ENCODE measurements around the gene ZNF525.
A peak's percentile ranks its signal among the peaks of the same experiment; 100 is the strongest.
"Not testable (repeated sequence)": the region's sequence is repeated elsewhere in the genome, so short reads cannot be mapped to it uniquely, and the experiment has no call there.

ZNF525 gene

GRCh38 chr19:53395840-53396524 lies 30.5 kb downstream of the ZNF525 start:
- DNase-seq (ENCODE audit: low spot score): not testable (repeated sequence)

DNA sequence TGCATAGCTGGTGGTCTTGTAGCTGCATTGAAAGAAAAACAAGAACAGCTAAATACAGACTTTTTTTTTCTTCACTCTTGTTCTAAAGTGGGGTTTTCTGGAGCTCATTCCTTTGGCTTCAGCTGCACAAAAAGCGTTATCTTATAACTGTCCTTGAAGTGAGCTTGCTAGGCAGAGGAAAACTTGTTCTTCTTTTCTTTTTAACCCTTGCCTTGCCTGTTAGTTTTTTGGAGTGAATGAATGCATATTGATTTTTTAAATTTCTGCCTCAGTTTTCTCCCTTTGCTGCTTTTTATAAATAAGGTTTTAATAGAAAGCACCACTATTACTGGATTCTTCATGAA lies 31.0 kb downstream of the ZNF525 start:
- no peak for DNase-seq (ENCODE audit: low spot score)

GRCh38 chr19:53397918-53398317 lies 32.4 kb downstream of the ZNF525 start:
- DNase-seq (ENCODE audit: low spot score): not testable (repeated sequence)

DNA sequence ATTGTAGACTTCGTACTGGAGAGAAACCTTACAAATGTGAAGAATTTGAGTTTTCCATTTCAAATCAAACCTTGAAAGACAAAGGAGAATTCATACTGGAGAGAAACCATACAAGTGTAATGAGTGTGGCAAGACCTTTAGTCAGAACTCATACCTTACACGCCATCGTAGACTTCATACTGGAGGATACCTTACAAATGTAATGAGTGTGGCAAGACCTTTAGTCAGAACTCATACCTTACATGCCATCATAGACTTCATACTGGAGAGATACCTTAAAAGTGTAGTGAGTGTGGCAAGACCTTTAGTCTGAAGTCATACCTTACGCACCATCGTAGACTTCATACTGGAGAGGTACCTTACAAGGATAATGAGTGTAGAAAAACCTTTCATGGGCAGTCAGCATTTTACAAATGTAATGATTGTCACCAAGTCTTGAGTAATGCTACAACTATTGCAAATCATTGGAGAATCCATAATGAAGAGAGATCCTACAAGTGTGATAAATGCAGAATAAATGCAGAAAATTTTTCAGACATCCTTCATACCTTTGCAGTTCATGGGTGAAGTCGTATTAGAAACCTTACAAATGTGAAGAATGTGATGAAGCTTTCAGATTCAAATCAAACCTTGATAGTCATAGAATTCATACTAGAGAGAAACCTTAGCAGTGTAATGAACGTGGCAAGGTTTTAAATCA lies 44.1 kb downstream of the ZNF525 start:
- no peak for DNase-seq (ENCODE audit: low spot score)

DNA sequence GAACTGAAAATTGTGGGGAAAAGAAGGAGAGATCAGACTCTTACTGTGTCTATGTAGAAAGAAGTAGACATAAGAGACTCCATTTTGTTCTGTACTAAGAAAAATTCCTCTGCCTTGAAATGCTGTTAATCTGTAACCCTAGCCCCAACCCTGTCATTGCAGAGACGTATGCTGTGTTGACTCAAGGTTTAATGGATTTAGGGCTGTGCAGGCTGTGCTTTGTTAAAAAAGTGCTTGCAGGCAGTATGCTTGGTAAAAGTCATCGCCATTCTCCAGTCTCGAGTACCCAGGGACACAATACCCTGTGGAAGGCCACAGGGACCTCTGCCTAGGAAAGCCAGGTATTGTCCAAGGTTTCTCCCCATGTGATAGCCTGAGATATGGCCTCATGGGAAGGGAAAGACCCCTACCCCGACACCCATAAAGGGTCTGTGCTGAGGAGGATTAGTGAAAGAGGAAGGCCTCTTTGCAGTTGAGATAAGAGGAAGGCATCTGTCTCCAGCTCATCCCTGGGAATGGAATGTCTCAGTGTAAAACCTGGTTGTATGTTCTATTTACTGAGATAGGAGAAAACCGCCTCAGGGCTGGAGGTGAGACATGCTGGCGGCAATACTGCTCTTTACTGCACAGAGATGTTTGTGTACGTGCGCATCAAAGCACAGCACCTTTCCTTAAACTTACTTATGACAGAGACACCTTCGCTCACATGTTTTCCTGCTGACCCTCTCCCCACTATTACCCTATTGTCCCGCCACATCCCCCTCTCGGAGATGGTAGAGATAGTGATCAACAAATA lies 55.2 kb downstream of the ZNF525 start:
- not testable (repeated sequence) for DNase-seq (ENCODE audit: low spot score)

- no peak for DNase-seq (ENCODE audit: low spot score)
Measured at GRCh38 chr19:53422551-53422950, 57.0 kb downstream of the ZNF525 start.

DNA sequence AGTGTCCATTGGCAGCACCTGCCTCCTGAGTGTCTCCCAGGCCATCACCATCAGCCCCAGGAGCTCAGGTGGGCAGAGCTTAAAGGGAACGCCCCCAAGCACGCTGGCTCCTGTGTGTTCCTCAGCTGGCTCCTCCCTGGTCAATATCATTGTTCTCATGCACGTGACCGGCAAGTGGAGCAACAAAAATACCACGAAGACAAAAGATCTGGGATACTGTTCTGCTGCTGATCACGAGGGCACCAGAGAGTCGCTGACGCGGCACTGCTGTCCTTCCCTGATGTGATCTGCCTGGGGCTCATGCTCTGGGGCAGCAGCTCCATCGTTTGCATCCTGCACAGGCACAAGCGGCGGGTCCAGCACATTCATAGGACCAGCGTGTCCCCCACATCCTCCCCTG lies 57.6 kb downstream of the ZNF525 start:
- not testable (repeated sequence) for DNase-seq (ENCODE audit: low spot score)

DNA sequence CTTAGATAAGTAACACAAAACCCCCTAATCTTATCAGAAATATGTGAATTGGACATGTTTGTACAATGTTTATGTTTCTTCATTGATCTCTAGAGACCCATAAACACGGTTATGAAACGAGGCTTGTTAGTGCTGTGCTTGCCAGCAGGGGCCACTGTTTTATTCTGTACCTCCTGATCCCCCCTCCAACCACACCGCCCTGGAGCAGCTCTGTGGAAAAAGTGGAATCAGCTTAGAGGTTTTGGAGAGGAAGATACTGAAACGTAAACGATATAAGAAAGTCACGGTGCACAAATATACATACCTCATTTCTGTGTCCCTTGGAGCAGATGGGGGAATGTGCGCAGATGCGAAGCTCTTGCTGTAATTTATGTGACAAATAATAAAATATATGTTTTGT lies 58.2 kb downstream of the ZNF525 start:
- DNase-seq (ENCODE audit: low spot score): not testable (repeated sequence)

DNA sequence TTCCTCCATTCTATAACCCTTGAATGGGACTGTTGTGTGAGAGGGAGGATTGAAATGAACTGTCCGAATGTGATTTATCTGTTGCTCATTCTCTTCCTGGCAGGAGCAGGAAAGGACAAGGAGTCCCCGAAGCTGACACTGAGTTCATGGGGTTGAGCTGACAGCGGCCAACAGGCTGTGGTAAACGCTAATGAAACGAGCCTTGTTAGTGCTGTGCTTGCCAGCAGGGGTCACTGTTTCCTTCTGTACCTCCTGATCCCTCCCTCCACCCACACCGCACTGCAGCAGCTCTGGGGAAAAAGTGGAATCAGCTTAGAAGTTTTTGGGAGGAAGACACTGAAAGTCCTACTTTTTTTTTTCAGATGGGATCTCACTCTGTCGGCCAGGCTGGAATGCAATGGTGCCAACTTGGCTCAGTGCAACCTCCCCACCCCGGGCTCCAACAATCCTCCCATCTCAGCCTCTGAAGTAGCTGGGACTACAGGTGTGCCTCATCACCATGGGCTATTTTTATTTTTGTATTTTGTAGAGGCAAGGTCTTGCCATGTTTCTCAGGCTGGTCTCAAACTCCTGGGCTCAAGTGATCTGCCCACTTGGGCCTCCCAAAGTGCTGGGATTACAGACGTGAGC lies 59.6 kb downstream of the ZNF525 start:
- peak; percentile 75 for DNase-seq (ENCODE audit: low spot score)

DNA sequence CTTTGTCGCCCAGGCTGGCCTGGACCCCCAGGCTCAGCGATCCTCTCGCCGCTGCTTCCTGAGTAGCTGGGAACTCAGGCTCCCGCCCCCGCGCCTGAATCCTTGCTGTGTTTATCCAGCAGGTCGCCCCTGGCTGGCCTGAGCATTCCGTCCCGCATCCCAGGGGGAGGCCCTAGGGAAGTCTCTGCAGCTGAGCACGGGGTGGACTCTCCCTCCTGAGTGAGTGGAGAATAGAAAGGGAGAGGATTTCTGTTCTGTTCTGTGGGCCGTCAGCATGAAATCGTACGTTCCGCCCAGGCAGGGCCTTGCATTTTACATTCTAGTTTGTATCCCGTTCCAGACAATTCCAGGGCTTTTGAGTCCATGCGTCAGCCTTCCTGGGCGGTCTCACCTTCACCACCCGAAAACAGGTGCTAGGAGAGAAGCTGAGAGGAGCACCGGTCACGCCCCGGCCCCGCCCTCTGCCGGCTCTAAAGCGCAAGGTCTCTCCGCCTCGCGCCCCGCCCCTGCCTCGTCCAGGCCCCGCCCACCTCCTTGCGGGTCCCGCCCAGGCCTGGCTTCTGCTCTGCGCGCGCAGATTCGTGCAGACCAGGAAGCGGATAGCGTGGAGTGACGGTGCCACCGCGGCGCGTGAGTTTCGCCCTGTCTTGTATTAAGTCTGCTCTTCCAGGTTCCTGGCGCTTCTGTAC lies 66.0 kb downstream of the ZNF525 start, which contains the start of gene ZNF761:
Gene ZNF761 (plus strand): TSS at position 586 of the 689 bp plus-strand sequence. CDS start 15,285 bp downstream, outside the sequence.
- peak; percentile 87 for DNase-seq (ENCODE audit: low spot score)

DNA sequence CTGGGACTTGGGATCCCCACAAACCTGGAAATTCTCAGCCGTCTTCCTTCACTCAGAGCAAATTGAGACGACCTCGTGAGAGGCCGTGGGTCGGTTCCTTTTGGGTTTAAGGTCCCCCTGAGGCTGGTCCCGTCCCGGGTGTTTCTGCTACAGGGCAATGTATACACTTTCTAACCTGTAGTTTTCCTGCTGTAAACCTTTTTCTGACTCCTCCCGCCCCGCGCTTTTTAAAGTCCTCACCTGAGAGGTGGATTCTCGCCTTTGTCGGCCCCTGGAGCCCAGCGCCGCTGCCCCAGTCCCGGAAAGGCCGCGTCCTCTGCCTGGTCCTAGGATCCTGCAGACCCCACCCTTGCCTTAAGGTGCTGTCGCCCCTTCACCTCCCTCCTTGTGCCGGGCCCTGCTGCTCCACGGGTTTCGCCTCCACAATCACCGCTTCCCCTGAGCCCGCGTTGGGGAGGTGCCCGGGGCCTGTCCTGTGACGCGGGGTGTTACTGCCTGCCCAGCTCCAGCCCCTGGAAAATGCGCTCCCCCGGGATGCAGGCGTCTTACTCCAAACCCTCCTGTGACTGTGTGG lies 66.7 kb downstream of the ZNF525 start:
- peak; percentile 7 for DNase-seq (ENCODE audit: low spot score)
